Activated naive CD4-positive, alpha-beta T cell treated with anti-CD3 and anti-CD28 coated beads for 36 hours (primary cell): ENCODE measurements around the gene EHBP1L1. TPM values are rescaled to one million over a fixed set of nuclear protein-coding genes. Genes with fewer than 3 reads are reported as not detected.
"Not testable (repeated sequence)": the region's sequence is repeated elsewhere in the genome, so short reads cannot be mapped to it uniquely, and the experiment has no call there.

Experiments used
- CTCF ChIA-PET: fragments of 350-600 bp; sonication (Branson Sonifier 250); formaldehyde crosslinking; loops from one replicate; lab custom pipeline; 2021; ENCODE audit warnings: antibody characterized with exemption; lab: Charles Lee
- DNase-seq: peaks from one replicate; pipeline ENCODE4 v3.0.0-alpha.2; 2020
- H3K27ac Mint-ChIP-seq: one replicate; pipeline ENCODE4 v1.8.0; 2021; ENCODE audit warnings: mild to moderate bottlenecking, mixed read lengths
- H3K27me3 Mint-ChIP-seq: one replicate; pipeline ENCODE4 v1.8.0; 2021; ENCODE audit warnings: low read depth, mixed read lengths
- H3K36me3 Mint-ChIP-seq: one replicate; pipeline ENCODE4 v1.8.0; 2021; ENCODE audit warnings: low read depth, mixed read lengths
- H3K4me1 Mint-ChIP-seq: one replicate; pipeline ENCODE4 v1.8.0; 2021; ENCODE audit warnings: low read depth, mixed read lengths
- H3K4me3 Mint-ChIP-seq: one replicate; pipeline ENCODE4 v1.8.0; 2021; ENCODE audit warnings: mild to moderate bottlenecking, moderate library complexity, mixed read lengths
- H3K9me3 Mint-ChIP-seq: one replicate; pipeline ENCODE4 v1.8.0; 2021; ENCODE audit warnings: mixed read lengths
- intact Hi-C: fragments of 100-400 bp; cut with micrococcal nuclease; formaldehyde crosslinking; loops from one replicate; pipeline ENCODE4 v1.15.1; 2023
- total RNA-seq, 2 experiments: library from RNA; stranded (reverse); gene quantifications; one replicate each; pipeline ENCODE4 v1.2.3, GENCODE V29; 2021

The EHBP1L1 gene
- total RNA-seq, 2 experiments from 2014 or later = 51.9 to 54.6 TPM

DNA sequence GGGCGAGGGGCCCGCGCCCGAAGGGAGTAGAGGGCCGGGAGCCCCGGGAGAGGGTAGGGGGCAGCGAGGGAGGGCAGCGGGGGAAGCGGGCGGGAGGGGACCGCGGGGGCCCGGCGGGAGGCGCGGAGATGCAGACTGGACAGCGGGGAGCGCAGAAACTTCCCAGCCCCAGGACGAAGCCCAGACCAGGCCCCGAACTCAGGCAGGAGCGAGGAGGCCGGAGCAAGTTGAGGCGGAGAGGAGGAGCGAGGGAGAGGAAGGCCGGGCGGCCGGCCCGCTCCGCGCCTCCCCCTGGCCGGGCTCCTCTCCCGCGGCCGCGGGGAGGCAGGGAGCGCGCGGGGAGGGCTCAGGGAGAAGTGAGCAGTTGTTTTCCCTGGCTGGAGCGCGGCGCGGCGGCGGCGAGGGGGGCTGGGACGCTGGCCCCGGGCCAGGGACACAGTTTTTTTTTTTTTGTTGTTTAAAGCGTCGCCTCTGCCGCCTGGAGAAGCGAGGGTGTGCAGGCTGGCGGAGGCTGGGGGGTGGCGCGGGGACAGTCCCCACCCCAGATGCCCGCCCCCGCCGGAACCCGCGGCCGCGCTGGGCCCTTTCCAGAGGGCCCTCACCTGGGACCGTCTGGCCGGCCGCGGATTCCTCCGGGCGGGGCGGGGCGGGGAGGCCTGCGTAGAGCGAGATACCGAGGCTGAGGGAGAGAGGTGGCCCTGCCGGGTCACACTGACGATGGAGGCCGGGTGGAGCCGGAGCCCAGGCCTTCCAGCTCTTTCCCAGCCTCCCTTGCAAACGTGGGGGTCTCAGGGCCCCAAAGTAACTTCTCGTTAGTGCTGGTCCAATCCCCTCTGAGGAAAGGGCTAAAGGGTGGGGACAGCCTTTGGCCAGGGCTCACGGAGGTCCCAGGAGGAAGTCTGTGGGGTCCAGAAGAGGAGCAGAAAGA, 17.6 kb upstream of the EHBP1L1 start, which contains the start of gene LTBP3:
LTBP3 (minus strand) TSS at position 358 of the 928 bp plus-strand sequence. CDS start 400 bp downstream, outside the sequence.
- DNase-seq = no peak
- Mint-ChIP-seq H3K27me3 (no peaks in the 10 kb centered on the region), H3K36me3 (no peaks in the 10 kb centered on the region), H3K9me3 (no peaks in the 10 kb centered on the region), H3K27ac (peak within 1 kb of the TSS; percentile 91), H3K4me3 (peak within 1 kb of the TSS; percentile 77), H3K4me1 (peaks cover 53% of the 10 kb centered on the region)
- intact Hi-C loops = loop anchor here (1.0 kb wide), 1 partner anchor 12 kb away; the partner anchor contains the start of gene ZNRD2
- CTCF ChIA-PET = interaction anchor here (3.0 kb wide), 1 partner anchor 13 kb away, joined by 20 read pairs; the partner anchor contains the start of genes FAM89B and ZNRD2

DNA sequence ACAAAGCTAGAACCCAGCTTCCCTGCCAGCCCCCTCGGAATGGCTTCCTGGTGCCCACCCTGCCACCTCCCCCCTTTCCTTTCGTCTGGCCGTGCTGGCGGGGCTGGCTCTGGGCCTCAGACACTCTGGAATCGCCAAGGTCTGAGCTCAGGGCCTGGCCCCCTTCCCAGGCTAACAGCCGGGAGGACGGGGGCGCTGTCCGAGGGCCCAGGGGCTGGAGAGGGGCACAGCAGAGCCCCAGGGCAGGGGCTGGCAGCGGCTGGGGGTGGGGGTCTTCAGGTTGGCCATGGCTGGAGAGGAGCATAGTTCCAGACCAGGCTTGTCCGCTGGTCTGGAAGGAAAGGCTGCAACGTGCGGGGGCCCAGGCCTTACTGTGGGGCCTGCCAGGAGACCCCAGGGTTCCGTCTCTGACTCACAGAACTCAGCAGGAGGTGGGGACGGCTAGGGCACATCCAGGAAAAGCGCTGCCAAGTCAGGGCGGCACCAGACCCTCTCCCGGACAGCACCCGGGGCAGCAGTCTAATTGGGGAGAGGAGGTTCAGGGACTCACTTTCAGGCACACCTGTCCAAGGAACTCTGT, 16.8 kb upstream of the EHBP1L1 start:
- CTCF ChIA-PET = interaction anchor here (1.5 to 3.0 kb wide), 2 partner anchors 12 to 18 kb away, joined by 6 to 20 read pairs; partner anchors contain the start of genes FAM89B and ZNRD2
- intact Hi-C loops = loop anchor here (1.0 kb wide), 1 partner anchor 11 kb away; the partner anchor contains the start of gene ZNRD2

DNA sequence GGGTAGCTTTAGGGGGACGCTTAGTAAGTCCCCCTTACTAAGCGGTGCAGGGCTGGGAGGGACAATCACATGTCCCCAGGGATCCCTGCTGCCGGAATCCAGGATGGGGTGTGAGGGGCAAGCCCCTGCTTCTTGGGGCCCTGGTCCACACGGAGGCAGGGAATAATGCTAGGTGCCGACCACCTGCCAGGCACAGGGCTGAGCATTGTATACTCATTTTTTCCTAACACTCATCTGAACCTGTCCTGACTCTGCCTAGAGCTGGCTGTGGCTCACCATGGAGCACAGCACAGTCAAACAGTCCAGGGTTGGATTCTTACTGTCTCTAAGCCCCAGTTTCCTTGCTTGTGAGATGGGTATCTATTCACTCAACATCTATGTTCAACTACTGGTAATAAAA, 16.3 kb upstream of the EHBP1L1 start:
- CTCF ChIA-PET = interaction anchor here (0.6 to 3.0 kb wide), 5 partner anchors 12 to 42 kb away, joined by 3 to 20 read pairs (median 6); partner anchors contain the start of genes FAM89B and ZNRD2
- Mint-ChIP-seq H3K27me3 (no peaks in the 10 kb centered on the region), H3K27ac (no peak overlapping the region), H3K4me1 (peaks cover 49% of the 10 kb centered on the region), H3K9me3 (no peaks in the 10 kb centered on the region), H3K36me3 (no peaks in the 10 kb centered on the region), H3K4me3 (peak overlapping the region; percentile 71)
- intact Hi-C loops = no loop called here
- no peak for DNase-seq

More for the DNA sequence above, 16.8 kb upstream of the EHBP1L1 start:
- Mint-ChIP-seq H3K4me3 (peak overlapping the region; percentile 71), H3K4me1 (peaks cover 53% of the 10 kb centered on the region), H3K9me3 (no peaks in the 10 kb centered on the region), H3K27ac (no peak overlapping the region), H3K36me3 (no peaks in the 10 kb centered on the region), H3K27me3 (no peaks in the 10 kb centered on the region)
- DNase-seq = no peak

DNA sequence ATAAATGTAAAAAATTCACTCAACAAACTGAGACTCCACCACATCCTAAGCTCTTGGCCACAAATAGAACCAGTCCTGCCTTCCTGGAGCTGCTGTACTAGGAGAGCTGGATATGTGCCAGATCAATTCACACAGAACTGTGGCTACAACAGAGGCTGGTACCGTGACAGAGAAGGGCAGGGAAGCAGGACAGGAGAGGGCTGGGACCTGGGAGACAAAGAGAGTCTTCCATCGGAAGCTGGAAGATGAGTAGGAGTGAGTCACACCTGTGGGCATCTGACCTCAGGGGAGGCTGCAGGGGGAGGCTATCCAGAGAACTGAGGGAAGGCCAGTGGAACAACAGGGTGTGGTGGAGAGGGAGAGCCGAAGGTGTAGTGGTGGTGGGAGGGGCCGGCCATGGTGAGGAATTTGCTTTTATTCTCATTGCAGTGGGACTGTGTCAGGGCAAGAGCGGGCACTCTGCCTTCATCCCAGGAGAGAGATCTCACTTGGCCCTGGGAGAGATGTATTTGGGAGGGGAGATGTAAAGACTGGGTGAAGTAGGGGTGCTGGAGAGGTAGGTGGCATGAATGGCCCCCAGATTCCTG, 15.8 kb upstream of the EHBP1L1 start:
- Mint-ChIP-seq H3K27ac (peak overlapping the region; percentile 7), H3K36me3 (no peaks in the 10 kb centered on the region), H3K27me3 (no peaks in the 10 kb centered on the region), H3K9me3 (no peaks in the 10 kb centered on the region), H3K4me3 (no peak overlapping the region), H3K4me1 (peaks cover 47% of the 10 kb centered on the region)
- intact Hi-C loops = no loop called here
- CTCF ChIA-PET = interaction anchor here (0.6 to 3.0 kb wide), 7 partner anchors 11 to 55 kb away, joined by 3 to 20 read pairs (median 4); partner anchors contain the start of genes FAM89B and ZNRD2
- DNase-seq = no peak

DNA sequence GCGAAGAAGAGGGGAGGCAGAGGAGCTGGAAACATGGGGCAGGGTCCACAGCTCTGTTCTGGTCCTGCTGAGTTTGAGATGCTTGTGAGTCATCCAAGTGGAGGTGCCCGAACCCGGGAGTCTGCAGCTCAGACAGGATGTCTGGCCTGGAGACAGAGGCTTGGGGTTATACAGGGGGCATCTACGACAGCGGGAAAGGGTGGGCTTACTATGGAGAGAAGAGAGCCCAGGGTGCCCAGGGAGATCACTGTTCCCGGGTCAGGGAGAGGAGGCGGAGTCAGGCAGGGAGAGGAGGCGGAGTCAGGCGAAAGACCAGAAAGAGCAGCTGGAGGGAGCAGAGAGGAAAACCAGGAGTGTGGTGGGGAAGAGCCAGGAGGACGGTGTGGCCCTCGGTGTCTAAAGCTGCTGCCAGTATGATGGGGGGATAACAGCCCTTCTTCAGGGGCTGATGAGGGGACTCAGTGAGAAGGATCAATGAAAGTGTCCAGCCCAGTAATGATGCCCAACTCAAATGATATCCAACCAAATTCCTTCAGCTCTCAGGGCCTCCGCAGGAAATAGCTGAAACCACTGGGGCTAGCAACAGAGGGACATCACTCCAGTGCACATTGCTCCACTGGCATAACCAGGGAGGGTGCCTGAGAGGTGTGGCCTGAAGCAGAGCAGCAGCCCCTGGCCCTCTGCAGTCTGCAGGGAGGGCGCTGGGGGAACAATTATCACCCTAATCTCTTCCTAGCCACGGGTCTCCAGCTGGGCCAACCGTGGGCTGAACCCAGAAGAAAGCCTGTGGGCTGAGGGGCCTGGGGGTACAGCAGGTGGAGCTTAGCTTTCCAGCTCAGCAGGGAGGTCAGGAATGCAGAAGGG, 15.1 kb upstream of the EHBP1L1 start:
- Mint-ChIP-seq H3K9me3 (no peaks in the 10 kb centered on the region), H3K36me3 (no peaks in the 10 kb centered on the region), H3K4me3 (no peak overlapping the region), H3K27me3 (no peaks in the 10 kb centered on the region), H3K4me1 (peaks cover 47% of the 10 kb centered on the region), H3K27ac (no peak overlapping the region)
- intact Hi-C loops = no loop called here
- no peak for DNase-seq
- CTCF ChIA-PET = interaction anchor here (0.6 to 3.0 kb wide), 7 partner anchors 8 to 54 kb away, joined by 3 to 20 read pairs (median 4); partner anchors contain the start of genes FAM89B and ZNRD2

DNA sequence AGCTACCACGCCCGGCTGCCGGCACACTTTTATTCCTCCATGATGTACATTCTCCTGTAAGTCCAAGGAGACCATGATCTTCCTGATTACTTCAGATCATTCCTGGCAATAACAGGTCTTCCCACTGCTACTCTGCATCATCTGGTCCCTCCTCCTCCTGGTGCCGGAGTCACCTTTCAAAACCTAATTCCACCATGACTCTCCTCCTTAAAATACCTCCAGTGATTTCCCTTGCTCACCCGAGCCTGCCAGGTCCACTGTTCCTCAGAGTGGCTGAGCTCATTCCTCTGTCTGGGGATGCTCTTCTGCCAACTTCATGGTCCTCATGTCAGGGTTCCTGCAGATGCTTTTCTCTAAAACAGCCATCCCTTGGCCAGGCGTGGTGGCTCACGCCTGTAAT, 13.8 kb upstream of the EHBP1L1 start:
- no peak for DNase-seq
- Mint-ChIP-seq H3K27ac (no peak overlapping the region), H3K27me3 (no peaks in the 10 kb centered on the region), H3K36me3 (no peaks in the 10 kb centered on the region), H3K9me3 (no peaks in the 10 kb centered on the region), H3K4me1 (peaks cover 48% of the 10 kb centered on the region), H3K4me3 (no peak overlapping the region)
- intact Hi-C loops = no loop called here
- CTCF ChIA-PET = interaction anchor here (0.6 to 1.0 kb wide), 3 partner anchors 9 to 553 kb away, joined by 3 to 5 read pairs (median 4); no protein-coding TSS in a partner anchor

DNA sequence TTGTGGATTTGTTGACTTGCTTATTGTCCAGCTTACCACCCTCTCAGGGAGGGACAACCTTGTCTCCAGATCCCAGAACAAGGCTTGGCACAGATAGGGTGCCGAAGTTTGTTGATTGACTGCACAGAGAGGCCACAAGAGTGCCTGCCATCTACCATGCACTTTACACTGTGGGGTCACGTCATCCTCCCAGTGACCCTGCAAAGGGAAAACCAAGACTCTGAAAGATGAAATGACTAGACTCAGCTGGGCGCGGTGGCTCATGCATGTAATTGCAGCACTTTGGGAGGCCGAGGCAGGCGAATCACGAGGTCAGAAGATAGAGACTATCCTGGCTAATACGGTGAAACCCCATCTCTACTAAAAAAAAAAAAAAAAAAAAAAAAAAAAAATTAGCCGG, 13.1 kb upstream of the EHBP1L1 start:
- Mint-ChIP-seq H3K4me3 (no peak overlapping the region), H3K27me3 (no peaks in the 10 kb centered on the region), H3K36me3 (no peaks in the 10 kb centered on the region), H3K9me3 (no peaks in the 10 kb centered on the region), H3K4me1 (peaks cover 44% of the 10 kb centered on the region), H3K27ac (no peak overlapping the region)
- DNase-seq = no peak
- CTCF ChIA-PET = interaction anchor here (0.8 to 1.6 kb wide), 2 partner anchors 21 to 31 kb away, joined by 5 read pairs; no protein-coding TSS in a partner anchor
- intact Hi-C loops = no loop called here

DNA sequence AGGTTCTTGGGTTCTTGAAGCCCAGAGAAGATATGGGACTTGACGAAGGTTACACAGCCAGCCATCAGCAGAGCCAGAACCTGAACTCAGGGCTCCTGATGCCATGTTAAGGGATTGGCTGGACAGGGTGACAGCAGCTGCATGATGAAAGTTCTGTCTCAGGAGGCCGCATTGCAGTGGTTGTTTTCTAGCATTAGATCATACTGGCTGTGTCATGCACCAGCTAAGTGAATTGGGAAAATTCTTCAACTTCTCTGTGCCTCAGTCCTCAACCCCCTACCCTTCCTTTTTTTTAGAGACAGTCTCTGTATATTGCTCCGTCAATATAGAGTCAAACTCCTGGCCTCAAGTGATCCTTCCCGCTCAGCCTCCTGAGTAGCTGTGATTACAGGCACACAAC, 12.3 kb upstream of the EHBP1L1 start:
- H3K27ac Mint-ChIP-seq = no peak overlapping the region
- intact Hi-C loops = no loop called here
- peaks cover 50% of the 10 kb centered on the region for H3K4me1 Mint-ChIP-seq
- no peak overlapping the region for H3K4me3 Mint-ChIP-seq
- DNase-seq = no peak
- H3K27me3 Mint-ChIP-seq = no peaks in the 10 kb centered on the region
- CTCF ChIA-PET = interaction anchor here (0.7 to 1.6 kb wide), 2 partner anchors 11 to 30 kb away, joined by 4 to 5 read pairs; no protein-coding TSS in a partner anchor
- no peaks in the 10 kb centered on the region for H3K9me3 Mint-ChIP-seq
- H3K36me3 Mint-ChIP-seq = peaks cover 4% of the 10 kb centered on the region

DNA sequence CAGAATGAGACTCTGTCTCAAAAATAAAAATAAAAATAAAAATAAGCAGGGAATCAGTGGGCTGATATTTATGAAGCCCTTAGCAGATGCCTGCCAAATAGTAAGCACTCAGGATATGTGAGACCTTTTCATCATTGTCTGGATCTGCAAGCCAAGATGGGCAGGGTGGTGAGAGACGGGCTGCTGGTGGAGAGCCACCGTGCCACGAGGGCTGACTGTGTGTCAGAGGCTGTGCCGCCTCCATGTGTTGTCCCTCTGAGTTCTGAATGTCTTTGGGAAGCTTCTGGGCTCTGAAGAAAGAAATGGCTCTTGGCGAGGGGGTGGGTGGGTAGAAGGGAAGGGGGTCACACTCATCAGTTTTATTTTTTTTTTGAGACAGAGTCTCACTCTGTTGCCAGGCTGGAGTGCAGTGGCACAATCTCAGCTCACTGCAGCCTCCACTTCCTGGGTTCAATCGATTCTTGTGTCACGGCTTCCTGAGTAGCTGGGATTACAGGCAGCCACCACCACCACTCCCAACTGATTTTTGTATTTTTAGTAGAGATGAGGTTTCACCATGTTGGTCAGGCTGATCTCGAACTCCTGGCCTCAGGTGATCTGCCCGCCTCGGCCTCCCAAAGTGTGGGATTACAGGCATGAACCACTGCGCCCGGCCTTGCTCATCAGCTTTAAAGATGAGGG, 10.8 kb upstream of the EHBP1L1 start:
- Mint-ChIP-seq H3K4me1 (peaks cover 44% of the 10 kb centered on the region), H3K27ac (peak overlapping the region; percentile 97), H3K4me3 (peak overlapping the region; percentile 51)
- H3K9me3 Mint-ChIP-seq, H3K27me3 Mint-ChIP-seq, H3K36me3 Mint-ChIP-seq, intact Hi-C loops: not testable (repeated sequence)
- CTCF ChIA-PET = interaction anchor here (1.1 to 2.3 kb wide), 4 partner anchors 11 to 25 kb away, joined by 3 to 10 read pairs (median 6); partner anchors contain the start of gene EHBP1L1
- DNase-seq = peak; percentile 56

DNA sequence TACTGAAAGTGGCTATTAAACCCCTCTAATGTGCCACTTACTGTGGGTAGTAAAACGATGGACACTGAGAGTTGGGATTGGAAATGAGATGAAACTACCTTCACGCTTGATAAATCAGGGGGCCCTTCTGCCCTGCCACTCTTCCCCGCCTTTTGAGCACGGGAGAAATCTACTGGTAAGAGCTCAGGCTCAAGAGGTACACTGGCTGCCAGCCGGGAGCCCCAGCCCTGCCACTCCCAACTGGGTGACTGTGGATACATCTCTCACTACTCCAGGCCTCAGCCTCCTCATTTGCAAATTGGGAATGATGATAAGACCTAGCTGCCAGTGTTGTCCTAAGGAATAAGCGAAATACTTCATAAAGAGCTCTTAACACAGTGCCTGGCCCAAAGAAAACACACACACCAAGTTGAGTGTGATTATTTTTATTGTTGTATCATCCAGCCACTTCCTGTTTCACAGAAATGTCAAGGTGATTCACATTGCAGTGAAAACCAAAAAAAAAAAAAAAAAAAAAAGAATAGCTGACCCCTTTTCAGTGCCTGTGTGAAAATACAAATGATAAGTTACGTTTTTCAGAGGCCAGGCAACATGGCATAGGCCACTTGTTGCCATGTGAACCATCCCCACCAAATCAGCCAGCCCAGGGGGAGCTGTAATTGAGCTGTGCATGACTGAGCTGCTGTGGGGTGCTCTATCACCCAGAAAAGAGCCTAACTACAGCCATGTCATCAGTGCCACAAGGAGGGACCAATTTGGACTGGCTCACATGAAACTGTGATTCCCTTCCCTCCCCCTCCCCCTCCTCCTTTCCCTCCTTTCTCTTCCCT, 10.0 kb upstream of the EHBP1L1 start:
- intact Hi-C loops = no loop called here

More for the DNA sequence above, 10.0 kb upstream of the EHBP1L1 start:
- DNase-seq = peak; percentile 58
- Mint-ChIP-seq H3K4me1 (peaks cover 40% of the 10 kb centered on the region), H3K4me3 (peak overlapping the region; percentile 51), H3K27ac (peak overlapping the region; percentile 97), H3K9me3 (no peaks in the 10 kb centered on the region), H3K36me3 (peaks cover 9% of the 10 kb centered on the region), H3K27me3 (no peaks in the 10 kb centered on the region)
- CTCF ChIA-PET = interaction anchor here (1.1 to 2.3 kb wide), 7 partner anchors 10 to 178 kb away, joined by 3 to 14 read pairs (median 4); partner anchors contain the start of gene EHBP1L1
